OCI-LY1 (cell line): ENCODE measurements around the gene TNRC6A.

ENCODE experiments used
- EZH2 ChIP-seq: fragments of 200-600 bp; sonication (generic), shearing (Covaris generic); IDR thresholded peaks from 2 replicates; pipeline ENCODE4 v1.8.0; 2017; ENCODE audit warnings: borderline replicate concordance, mixed run types, mild to moderate bottlenecking, antibody characterized with exemption, low read length, moderate library complexity, mixed read lengths
- TF ChIP-seq, protein P1 (sequence below): fragments of 200-600 bp; sonication (generic), shearing (Covaris generic); IDR thresholded peaks from 2 replicates; pipeline ENCODE4 v1.5.1; 2017; ENCODE audit warnings: mild to moderate bottlenecking, antibody characterized with exemption, low read length, moderate library complexity, mixed read lengths

DNA sequence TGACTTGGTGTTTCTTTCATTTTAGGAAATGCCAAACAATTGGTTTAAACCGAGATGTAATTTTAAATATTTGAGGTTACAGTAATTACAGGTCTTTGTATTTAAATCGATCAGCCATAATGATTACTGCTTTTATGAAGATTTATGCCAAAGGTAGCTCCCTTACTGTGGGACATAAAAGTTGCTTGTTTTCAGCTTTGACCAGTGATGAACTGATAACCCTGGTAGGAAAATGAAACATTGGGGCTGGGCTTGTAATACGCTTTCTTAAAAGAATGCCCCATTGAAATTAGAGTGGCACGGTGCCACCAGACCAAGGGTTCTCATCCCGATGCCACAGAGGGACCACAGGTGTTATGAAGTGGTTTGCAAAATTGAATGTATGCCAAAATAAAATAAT, 7.3 kb downstream of the TNRC6A start:
- TF ChIP-seq, protein P1, sequence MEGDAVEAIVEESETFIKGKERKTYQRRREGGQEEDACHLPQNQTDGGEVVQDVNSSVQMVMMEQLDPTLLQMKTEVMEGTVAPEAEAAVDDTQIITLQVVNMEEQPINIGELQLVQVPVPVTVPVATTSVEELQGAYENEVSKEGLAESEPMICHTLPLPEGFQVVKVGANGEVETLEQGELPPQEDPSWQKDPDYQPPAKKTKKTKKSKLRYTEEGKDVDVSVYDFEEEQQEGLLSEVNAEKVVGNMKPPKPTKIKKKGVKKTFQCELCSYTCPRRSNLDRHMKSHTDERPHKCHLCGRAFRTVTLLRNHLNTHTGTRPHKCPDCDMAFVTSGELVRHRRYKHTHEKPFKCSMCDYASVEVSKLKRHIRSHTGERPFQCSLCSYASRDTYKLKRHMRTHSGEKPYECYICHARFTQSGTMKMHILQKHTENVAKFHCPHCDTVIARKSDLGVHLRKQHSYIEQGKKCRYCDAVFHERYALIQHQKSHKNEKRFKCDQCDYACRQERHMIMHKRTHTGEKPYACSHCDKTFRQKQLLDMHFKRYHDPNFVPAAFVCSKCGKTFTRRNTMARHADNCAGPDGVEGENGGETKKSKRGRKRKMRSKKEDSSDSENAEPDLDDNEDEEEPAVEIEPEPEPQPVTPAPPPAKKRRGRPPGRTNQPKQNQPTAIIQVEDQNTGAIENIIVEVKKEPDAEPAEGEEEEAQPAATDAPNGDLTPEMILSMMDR = no peak
- no peak for TF ChIP-seq EZH2
